SK-N-SH (cell line): Measurements from ENCODE around the gene STX1A. TPM values are rescaled to one million over a fixed set of nuclear protein-coding genes. Genes with fewer than 3 reads are reported as not detected.
A peak's percentile ranks its signal among the peaks of the same experiment; 100 is the strongest.

Experiments used
- CTCF ChIA-PET: fragments of 300-600, 350-600 bp; formaldehyde crosslinking; extraction: SDS; loops from one replicate; lab custom pipeline; 2021; lab: Yijun Ruan, JAX
- POLR2A ChIA-PET: fragments of 350-600 bp; sonication (Branson Sonifier 250); formaldehyde crosslinking; extraction: SDS; loops from one replicate; lab custom pipeline; 2020; ENCODE audit warnings: antibody characterized with exemption, inconsistent platforms; lab: Yijun Ruan, JAX
- DNase-seq: peaks from one replicate; pipeline ENCODE4 v3.0.0; 2012
- H2AFZ ChIP-seq: fragments of 200-600 bp; sonication (generic); 2 replicates; pipeline ENCODE4 v1.8.1; 2016; ENCODE audit warnings: antibody characterized with exemption, mild to moderate bottlenecking, low read depth
- H3F3A ChIP-seq: fragments of 200-600 bp; sonication (generic); replicated peaks from 2 replicates; pipeline ENCODE3; 2016; ENCODE audit warnings: antibody characterized with exemption, mild to moderate bottlenecking; ENCODE audit not compliant: insufficient read depth
- H3K27ac ChIP-seq, 2 experiments: fragments of 200-500 bp in 1 of 2; fragments of 200-600 bp in 1 of 2; sonication (Bioruptor generic) in 1 of 2; sonication (generic), shearing (Covaris generic) in 1 of 2; 2 replicates each; pipeline versions ENCODE4 v1.5.1 to v1.6.1; 2014 to 2016; ENCODE audit warnings: low read depth in 2 of 2, inconsistent platforms in 1 of 2, low read length in 1 of 2, mild to moderate bottlenecking in 1 of 2, mixed read lengths in 1 of 2
- H3K27me3 ChIP-seq: fragments of 200-600 bp; sonication (generic), shearing (Covaris generic); 2 replicates; pipeline ENCODE4 v1.6.1; 2016; ENCODE audit warnings: mixed run types; ENCODE audit not compliant: insufficient read depth
- H3K36me3 ChIP-seq, 2 experiments: fragments of 200-500 bp in 1 of 2; fragments of 200-600 bp in 1 of 2; sonication (Bioruptor generic) in 1 of 2; sonication (generic) in 1 of 2; replicated peaks in 1 of 2; 2 replicates each; pipeline versions ENCODE3 to v1.5.1; 2014 to 2016; ENCODE audit warnings: low read length in 1 of 2, mild to moderate bottlenecking in 1 of 2; ENCODE audit not compliant: insufficient read depth in 2 of 2, control insufficient read depth in 1 of 2
- H3K4me1 ChIP-seq, 2 experiments: fragments of 200-500 bp in 1 of 2; fragments of 200-600 bp in 1 of 2; sonication (Bioruptor generic) in 1 of 2; sonication (generic), shearing (Covaris generic) in 1 of 2; 2 replicates each; pipeline versions ENCODE4 v1.5.1 to v1.6.1; 2014 to 2016; ENCODE audit warnings: low read depth in 1 of 2, low read length in 1 of 2, mixed run types in 1 of 2; ENCODE audit not compliant: insufficient read depth in 2 of 2, control insufficient read depth in 1 of 2
- H3K4me2 ChIP-seq: fragments of 200-600 bp; sonication (generic), shearing (Covaris generic); 2 replicates; pipeline ENCODE4 v1.6.1; 2017; ENCODE audit warnings: mixed run types
- H3K4me3 ChIP-seq, 2 experiments: fragments of 200-500 bp in 1 of 2; fragments of 200-600 bp in 1 of 2; sonication (Bioruptor generic) in 1 of 2; sonication (generic), shearing (Covaris generic) in 1 of 2; 2 replicates each; pipeline versions ENCODE4 v1.5.1 to v1.8.1; 2014 to 2016; ENCODE audit warnings: low read depth in 2 of 2, inconsistent platforms in 1 of 2, low read length in 1 of 2, mild to moderate bottlenecking in 1 of 2, mixed read lengths in 1 of 2, moderate library complexity in 1 of 2
- H3K79me2 ChIP-seq: fragments of 200-600 bp; sonication (generic); 2 replicates; pipeline ENCODE4 v1.8.1; 2017; ENCODE audit warnings: mild to moderate bottlenecking; ENCODE audit not compliant: insufficient read depth
- H3K9ac ChIP-seq: fragments of 200-600 bp; sonication (generic); 2 replicates; pipeline ENCODE4 v1.6.1; 2017; ENCODE audit warnings: mixed run types
- H3K9me2 ChIP-seq: fragments of 200-600 bp; sonication (generic); 2 replicates; pipeline ENCODE4 v1.6.1; 2017; ENCODE audit warnings: mixed run types
- H3K9me3 ChIP-seq: fragments of 200-600 bp; sonication (generic); 2 replicates; pipeline ENCODE4 v1.6.1; 2017; ENCODE audit warnings: mixed run types, mild to moderate bottlenecking, moderate library complexity
- H4K20me1 ChIP-seq: fragments of 200-600 bp; sonication (generic); 2 replicates; pipeline ENCODE4 v1.6.1; 2017; ENCODE audit warnings: mild to moderate bottlenecking, mixed run types; ENCODE audit not compliant: insufficient read depth
- CHD2 ChIP-seq: fragments of 150-350 bp; IDR thresholded peaks from 2 replicates; pipeline ENCODE4 v1.6.1; 2018; ENCODE audit warnings: low read length; ENCODE audit not compliant: partially characterized antibody
- CTCF ChIP-seq: fragments of 200-600 bp; sonication (generic); IDR thresholded peaks from 2 replicates; pipeline ENCODE4 v1.6.1; 2017; ENCODE audit warnings: antibody characterized with exemption, mild to moderate bottlenecking, moderate library complexity
- FOXJ3 ChIP-seq: sonication (generic); formaldehyde crosslinking; IDR thresholded peaks from 2 replicates; pipeline ENCODE4 v1.5.1; 2020; ENCODE audit warnings: mild to moderate bottlenecking, missing genetic modification reagents
- MEF2A ChIP-seq: IDR thresholded peaks from 2 replicates; pipeline ENCODE4 v1.4.0; 2012; ENCODE audit warnings: low read depth, borderline replicate concordance
- MXI1 ChIP-seq: IDR thresholded peaks from 2 replicates; pipeline ENCODE4 v1.6.1; 2012; ENCODE audit warnings: mild to moderate bottlenecking, low read depth, low read length, improper control_type of control experiment
- POLR2AphosphoS5 ChIP-seq: IDR thresholded peaks from 2 replicates; pipeline ENCODE4 v1.6.1; 2012; ENCODE audit warnings: low read depth, low read length
- REST ChIP-seq: IDR thresholded peaks from 2 replicates; pipeline ENCODE4 v1.6.1; 2012; ENCODE audit warnings: mild to moderate bottlenecking, low read depth, low read length, moderate library complexity
- RFX5 ChIP-seq: IDR thresholded peaks from 2 replicates; pipeline ENCODE4 v1.6.1; 2012; ENCODE audit warnings: mild to moderate bottlenecking, improper control_type of control experiment, low read length
- SMC3 ChIP-seq: IDR thresholded peaks from 2 replicates; pipeline ENCODE4 v1.6.1; 2012; ENCODE audit warnings: low read depth, low read length, improper control_type of control experiment
- USF1 ChIP-seq: IDR thresholded peaks from 2 replicates; pipeline ENCODE4 v1.4.0; 2012; ENCODE audit warnings: low read depth, borderline replicate concordance
- USF2 ChIP-seq: fragments of 150-350 bp; IDR thresholded peaks from 2 replicates; pipeline ENCODE4 v1.6.1; 2017; ENCODE audit warnings: antibody characterized with exemption, low read length, low read depth, borderline replicate concordance
- YY1 ChIP-seq: IDR thresholded peaks from 2 replicates; pipeline ENCODE4 v1.4.0; 2012; ENCODE audit warnings: low read depth, mild to moderate bottlenecking
- WGBS: methylation state at CpG from one replicate; pipeline ENCODE4 v1.1.6; 2017; ENCODE audit warnings: low lambda C conversion rate; 5-methylcytosine and 5-hydroxymethylcytosine counted together
- polyA plus RNA-seq, 3 experiments: library from polyadenylated mRNA; depleted of rRNA; stranded (reverse); fragments of >200 nt; gene quantifications; 2 replicates each; pipeline ENCODE4 v1.2.3, GENCODE V29; 2012

STX1A gene
- polyA plus RNA-seq, 1 of the 3 experiments (the other 2 are of a cell fraction), result 91.1 TPM

GRCh38 chr7:73700581-73701134 is 18.8 kb downstream of the STX1A start:
- H3K9me3 ChIP-seq, result no peaks in the 10 kb centered on the region
- H3K4me2 ChIP-seq, result no peak overlapping the region
- ChIA-PET CTCF (interaction anchor here (0.8 to 8.8 kb wide), 19 partner anchors 9 to 249 kb away, joined by 3 to 70 read pairs (median 5); partner anchors contain the start of genes BUD23, DNAJC30, STX1A and VPS37D), POLR2A (interaction anchor here (0.9 kb wide), 1 partner anchor 8 kb away, joined by 3 read pairs; no protein-coding TSS in a partner anchor)
- peaks cover 16% of the 10 kb centered on the region; the same call in 1 of the 2 replicates for H4K20me1 ChIP-seq
- no peak overlapping the region for H3K9ac ChIP-seq
- peaks cover 0 to 16% of the 10 kb centered on the region in 2 experiments; a peak in 3 of 4 replicates for H3K4me1 ChIP-seq
- H3K36me3 ChIP-seq, result peaks cover 31 to 68% of the 10 kb centered on the region in 2 experiments
- no peak overlapping the region for H3K27ac ChIP-seq
- DNase-seq, result peak; percentile 46
- peaks cover 12% of the 10 kb centered on the region; the same call in 1 of the 2 replicates for H3K79me2 ChIP-seq
- no peaks in the 10 kb centered on the region for H3K27me3 ChIP-seq
- no peak overlapping the region for H3K4me3 ChIP-seq
- peaks cover 42% of the 10 kb centered on the region for H3F3A ChIP-seq
- no peaks in the 10 kb centered on the region for H3K9me2 ChIP-seq
- 86% methylated on average over 15 of the region's 15 CpGs for WGBS
- no peak overlapping the region for H2AFZ ChIP-seq
- TF ChIP-seq USF1 (no peak), POLR2AphosphoS5 (no peak; the same call in 1 of the 2 replicates), USF2 (no peak), SMC3 (no peak), MEF2A (no peak), MXI1 (no peak), REST (no peak), CHD2 (no peak), YY1 (no peak), FOXJ3 (CRISPR knock-in tag) (no peak), CTCF (no peak), RFX5 (no peak)
